Left forelimb (tissue), 1 donor: ENCODE data around the gene ISX.
A peak's percentile ranks its signal among the peaks of the same experiment; 100 is the strongest.

Experiments
- DNase-seq: peaks from one replicate; pipeline ENCODE4 v3.0.0-alpha.2; 2018; ENCODE audit warnings: low spot score

The ISX gene

DNA sequence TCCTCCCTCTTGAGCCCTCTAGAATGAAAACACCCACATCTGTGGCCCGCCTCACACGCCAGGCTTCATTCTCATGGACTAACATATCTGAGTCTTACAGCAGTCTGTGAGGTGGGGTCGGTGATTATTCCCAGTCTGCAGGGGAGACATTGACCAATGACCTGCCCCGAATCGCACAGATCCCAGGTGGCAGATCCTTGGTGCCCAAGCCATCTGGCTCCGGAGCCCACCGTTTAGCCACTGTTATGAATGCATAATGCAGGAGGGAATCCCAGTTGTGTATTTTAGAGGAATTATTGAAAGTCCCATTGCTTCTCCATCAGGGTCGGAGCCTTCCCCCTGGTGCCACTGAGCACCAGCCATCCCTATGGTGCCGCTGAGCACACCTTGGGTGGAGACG, 47.4 kb downstream of the ISX start:
- no peak for DNase-seq

DNA sequence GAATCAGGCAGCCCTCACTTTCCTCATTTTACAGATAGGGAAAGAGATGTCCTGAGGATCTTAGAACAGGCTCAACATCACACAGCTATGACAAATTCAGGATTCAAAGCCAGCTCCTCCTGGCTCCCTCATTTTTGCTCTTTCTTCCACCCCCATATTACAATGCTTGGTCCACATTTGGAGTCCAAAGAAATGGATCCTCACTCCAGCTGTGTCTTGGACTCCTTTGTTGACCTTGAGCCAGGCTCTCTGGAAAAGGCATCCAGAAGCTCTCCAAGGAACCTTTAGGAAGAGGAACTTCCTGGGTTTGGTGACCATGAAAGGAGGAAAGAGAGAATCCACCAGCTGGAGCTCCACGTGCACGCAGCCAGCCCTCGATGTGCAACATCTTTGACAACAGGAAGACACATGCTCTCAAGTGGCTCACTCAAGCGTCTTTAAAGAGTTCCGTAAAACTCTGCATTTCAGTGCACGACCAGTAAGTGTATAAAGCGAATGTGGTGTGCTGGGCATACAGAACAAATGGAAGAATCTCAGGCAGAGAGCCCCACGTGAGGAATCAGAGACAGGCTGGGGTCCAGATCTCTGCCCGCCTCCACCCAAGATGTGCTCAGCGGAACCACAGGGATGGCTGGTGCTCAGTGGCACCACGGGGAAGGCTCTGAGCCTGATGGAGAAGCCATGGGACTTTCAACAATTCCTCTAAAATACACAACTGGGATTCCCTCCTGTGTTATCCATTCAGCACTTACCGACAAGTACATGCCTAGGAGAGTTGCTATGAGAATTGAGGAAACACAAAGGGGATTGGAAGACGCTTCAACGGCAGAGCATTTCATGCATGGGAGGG, 48.4 kb downstream of the ISX start:
- DNase-seq, result no peak

DNA sequence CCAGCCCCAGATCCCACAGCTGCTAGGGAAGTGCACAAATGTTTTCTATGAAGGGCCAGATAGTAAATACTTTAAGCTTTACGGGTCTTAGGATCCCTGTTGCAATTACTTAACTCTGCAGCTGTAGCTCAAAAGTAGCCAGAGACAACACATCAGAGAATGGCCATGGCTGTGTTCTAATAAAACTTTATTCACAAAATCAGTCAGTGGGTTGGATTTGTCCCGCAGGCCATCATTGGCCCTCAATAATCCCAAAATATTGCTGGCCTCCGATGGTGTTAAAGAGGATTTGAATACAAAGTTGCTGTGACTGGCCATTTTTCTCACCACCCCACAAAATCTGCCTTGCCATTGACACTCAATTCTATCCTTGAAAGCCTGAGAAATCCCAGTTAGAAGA, 49.6 kb downstream of the ISX start:
- DNase-seq, result no peak

DNA sequence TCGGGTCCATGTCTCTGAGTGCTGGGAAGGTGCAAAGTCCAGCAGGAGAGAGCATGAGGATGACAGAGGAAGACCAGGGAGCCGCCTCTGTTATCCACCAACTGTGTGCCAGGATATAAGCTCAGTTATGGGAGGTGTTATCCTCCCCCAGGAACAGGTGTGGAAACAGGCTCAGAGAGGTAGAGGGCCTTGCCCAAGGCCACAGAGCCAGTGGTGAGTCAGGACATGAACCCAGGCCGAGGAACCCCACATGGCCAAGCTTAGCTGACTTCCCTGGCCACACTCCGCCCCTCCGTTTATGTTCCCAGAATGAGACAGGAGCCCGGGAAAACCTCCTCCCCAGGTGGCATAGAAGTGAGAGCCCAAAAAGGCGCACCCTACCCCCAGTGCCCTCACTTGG, 50.3 kb downstream of the ISX start:
- DNase-seq, result peak; percentile 31

DNA sequence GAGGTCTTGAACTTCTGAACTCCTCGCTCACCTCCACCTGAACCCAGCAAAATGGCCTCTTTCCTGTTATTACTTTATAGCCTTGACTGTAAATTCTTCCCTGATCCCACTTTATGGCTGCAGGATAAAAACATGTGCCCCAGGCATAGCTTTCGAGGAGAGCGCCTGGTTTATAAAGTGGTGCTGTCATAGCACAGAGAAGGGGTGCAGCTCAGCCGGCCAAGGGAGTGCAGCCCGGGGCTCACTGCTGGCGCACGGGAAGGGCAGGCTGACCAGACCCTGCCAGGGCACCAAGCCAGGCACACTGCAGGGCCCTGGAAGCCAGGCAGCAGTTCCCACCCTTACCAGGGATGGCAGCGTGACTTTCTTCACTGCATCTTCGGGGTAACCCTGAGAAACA, 50.9 kb downstream of the ISX start:
- no peak for DNase-seq

DNA sequence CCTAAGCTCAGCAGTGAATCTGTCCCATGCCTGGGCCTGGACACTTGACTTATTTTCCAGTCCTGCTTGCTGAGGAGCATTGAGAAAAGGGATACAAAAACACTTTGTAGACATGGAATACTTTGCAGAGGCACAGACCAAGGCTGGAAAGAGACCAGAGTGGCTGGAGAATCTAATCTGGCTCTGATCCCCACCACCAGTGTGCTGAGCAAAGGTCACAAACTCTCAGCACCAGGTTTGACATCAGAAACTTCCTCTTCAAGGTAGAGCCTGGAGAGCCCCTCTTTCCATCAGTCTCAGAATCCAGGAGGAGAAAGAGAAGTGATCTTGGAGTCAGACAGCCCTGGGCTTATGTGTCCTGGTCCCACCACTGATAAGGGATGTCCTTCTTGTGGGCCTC, 53.5 kb downstream of the ISX start:
- DNase-seq, result no peak

DNA sequence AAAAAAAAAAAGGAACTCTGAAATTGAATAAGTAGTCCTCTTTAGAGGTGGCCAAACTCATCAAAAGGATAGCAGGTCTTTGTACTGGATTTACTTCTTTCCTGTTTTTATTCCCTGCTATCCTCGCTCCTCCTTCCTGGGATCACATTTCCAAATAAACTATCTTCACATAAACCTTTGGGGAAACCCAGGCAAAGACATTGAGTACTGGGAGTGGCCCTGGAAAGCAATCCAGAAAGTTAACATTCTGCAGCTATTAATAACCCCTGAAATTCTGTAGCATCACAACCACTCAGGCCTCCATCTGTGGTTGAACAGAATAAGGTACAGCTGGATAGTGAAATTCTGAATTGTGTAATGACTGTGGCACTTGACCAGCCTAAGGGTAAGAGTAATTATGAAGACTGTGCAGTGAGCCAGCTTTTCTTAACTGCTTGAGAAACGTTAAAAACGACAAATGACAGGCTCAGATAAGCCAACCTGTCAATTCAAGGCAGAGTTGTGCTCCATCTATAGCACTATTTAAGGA, 58.8 kb downstream of the ISX start:
- DNase-seq, result no peak

DNA sequence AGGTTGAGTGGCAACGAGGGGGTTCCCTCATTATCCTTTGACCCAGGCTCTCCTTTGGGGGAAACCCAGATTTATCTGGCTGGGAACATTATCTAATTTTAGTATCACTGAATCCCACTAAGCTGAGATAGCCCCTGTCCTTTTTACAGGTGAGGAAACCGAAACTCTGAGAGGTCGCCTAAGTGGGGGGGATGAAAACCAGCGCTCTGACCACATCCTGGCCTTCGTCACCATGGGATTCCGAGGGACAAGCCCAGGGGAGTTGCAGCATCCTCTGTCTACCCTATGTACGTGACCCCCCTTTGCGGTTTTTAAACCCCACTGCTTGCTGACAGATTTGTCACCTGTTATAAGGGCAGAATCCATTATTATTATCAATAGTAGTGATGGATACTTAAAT, 61.0 kb downstream of the ISX start:
- DNase-seq, result no peak

DNA sequence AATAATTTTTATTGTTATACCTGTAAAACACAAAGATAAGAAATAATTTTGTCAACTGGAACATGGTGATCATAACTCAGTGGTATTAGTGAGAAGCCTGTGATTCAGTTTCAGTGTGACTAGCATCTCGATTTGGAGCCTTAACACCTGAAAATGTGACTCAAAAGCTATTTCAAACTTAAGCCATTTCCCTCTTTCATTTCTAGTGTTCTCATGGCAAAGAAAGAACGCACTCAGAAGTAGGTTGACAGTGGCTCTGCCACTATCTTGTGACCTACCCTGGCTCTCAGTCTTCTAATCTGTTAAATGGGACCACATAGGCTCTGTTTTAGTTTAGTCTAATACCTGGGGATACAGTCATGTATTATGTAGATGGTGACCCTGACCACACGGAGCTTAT, 62.7 kb downstream of the ISX start:
- no peak for DNase-seq

DNA sequence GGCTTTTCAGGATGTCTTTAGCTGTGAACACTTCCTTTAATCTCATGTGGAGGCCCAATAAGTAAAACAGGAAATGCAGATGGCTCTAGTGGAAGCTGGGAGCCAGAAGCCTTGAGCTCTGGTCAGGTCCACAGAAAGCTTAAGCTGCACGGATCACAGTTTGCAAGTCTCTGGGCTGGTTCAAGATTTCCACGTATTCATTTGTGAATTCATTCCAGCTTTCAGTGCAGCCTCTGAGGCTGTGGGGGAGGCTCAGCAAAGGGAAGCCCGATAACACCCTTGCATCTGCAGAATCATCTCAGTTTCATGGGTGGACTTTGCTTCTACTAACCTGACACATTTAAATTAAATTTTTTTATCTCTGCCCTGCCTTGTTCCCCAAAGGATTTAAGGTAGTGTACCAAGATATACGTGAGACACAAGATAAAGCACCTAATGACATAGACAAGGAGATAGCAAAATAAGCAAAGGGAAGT, 65.6 kb downstream of the ISX start:
- DNase-seq, result no peak

DNA sequence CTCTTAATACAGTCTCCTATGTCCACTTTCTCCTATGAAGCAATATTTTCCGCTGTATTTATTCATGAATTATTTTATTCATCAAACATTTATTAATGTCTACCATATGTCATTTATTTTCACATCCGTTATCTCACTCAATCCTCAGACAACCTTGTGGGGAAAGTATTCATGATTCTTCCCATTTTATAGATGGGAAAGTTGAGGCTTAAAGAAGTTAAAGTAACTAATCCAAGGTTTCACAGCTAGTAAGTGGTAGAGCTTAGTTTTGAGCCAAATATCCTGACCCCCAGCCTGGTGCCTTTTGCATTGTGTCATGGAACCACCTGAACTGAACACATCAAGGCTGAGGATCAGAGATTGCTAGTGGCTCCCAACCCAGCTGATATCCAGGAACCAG, 66.6 kb downstream of the ISX start:
- DNase-seq, result no peak

DNA sequence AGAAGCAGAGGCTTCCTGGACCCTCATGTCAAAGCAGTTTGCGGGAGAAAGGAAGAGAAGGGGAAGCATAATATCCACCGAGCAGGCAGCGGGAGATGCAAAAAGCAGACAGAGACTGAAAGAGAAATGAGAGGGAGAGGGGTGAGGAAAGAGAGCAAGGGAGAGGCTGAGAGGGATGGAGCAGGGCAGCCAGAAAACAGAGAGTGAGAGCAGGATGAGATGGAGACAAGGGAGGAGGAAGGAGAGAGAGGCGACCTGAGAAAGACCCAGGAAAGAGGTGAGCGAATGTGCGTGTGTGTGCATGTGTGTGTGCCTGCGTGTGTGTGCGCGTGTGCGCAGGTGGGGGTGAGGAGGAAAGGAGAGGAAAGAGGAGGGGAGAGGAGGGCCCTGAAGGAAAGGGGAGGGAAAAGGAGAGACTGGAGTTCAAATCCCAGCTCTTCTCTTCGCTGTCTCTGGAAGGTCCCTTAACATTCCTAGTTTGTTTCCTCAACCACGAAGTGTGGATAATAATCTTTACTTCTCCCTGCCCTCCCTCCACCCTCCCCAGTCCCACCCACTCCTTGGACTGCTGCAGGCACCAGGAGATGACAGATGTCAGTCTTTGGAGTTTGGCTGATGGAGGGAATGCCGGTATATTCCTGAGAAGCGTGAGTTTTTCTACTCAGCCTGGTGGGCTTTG, 67.9 kb downstream of the ISX start:
- no peak for DNase-seq

DNA sequence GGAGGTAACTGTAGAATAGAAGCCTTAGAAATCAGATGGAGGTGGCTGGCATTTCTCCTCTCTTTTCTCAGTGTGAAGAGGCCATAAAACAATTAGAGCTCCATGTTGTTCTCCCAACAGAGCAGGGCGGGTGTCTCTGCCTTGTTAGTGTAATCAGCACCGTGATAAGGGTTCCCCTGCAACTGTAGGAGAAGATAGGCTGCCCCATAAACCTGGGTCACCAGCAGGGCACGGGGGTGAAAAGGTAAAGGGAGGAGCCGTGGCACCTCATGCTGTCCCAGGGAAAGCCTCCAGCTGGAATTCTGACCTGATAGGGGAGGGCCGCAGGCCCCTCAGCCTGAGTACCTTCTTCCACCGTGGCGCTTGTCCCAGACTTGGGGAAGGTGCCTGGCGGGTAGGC, 68.7 kb downstream of the ISX start:
- no peak for DNase-seq

DNA sequence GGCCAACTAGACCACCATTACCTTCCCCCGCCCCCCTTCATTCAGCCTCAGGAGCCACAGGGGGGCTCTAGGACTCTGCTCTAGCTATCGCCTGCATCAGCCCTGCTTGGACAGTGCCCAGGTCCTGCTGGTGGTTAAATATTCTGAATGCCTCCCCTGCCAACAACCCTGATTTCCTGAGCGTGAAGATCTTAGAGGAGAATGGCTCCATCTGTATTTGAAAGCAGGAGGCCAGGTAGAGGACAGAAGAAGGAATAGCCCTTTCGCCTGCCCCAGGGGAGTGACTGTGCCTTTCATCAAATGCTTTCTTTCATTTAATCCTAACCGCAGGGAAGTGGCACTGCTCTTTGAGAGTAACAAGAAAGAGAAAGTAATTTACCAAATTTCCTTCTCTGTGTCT, 69.2 kb downstream of the ISX start:
- DNase-seq, result no peak
